LNCAP (cell line): ENCODE measurements around the gene TBC1D13.

ENCODE experiments used
- CTCF ChIP-seq: fragments of 450-650 bp; IDR thresholded peaks from 2 replicates; pipeline ENCODE4 v1.5.1; 2017; ENCODE audit warnings: mild to moderate bottlenecking

TBC1D13 gene

GRCh38 chr9:128819716-128820664, 32.9 kb downstream of the TBC1D13 start:
- TF ChIP-seq CTCF = no peak

GRCh38 chr9:128820665-128821583, 33.9 kb downstream of the TBC1D13 start:
- no peak for TF ChIP-seq CTCF

GRCh38 chr9:128821584-128822406, 34.7 kb downstream of the TBC1D13 start:
- no peak for TF ChIP-seq CTCF

- TF ChIP-seq CTCF = no peak
Observed at GRCh38 chr9:128822407-128823042, 35.5 kb downstream of the TBC1D13 start.

GRCh38 chr9:128823362-128823902, 36.4 kb downstream of the TBC1D13 start:
- no peak for TF ChIP-seq CTCF

GRCh38 chr9:128823903-128824406, 36.9 kb downstream of the TBC1D13 start:
- no peak for TF ChIP-seq CTCF
